MM.1S (cell line): ENCODE data around the gene TMEM215.

Experiments
- DNase-seq: peaks from one replicate; pipeline ENCODE4 v3.0.0-alpha.2; 2015
- H2AFZ ChIP-seq: fragments of 300-600 bp; sonication (generic); 2 replicates; pipeline ENCODE4 v1.6.0; 2016; ENCODE audit warnings: antibody characterized with exemption, low read length
- H3F3A ChIP-seq: fragments of 300-600 bp; sonication (generic); 2 replicates; pipeline ENCODE4 v1.6.1; 2016; ENCODE audit warnings: mild to moderate bottlenecking, antibody characterized with exemption, low read length, moderate library complexity, mixed read lengths; ENCODE audit not compliant: insufficient read depth
- H3K27ac ChIP-seq: fragments of 300-600 bp; sonication (generic); 2 replicates; pipeline ENCODE4 v1.5.1; 2016; ENCODE audit warnings: mild to moderate bottlenecking, low read length
- H3K27me3 ChIP-seq: fragments of 300-600 bp; sonication (generic); replicated peaks from 2 replicates; pipeline ENCODE4 v1.6.0; 2016; ENCODE audit warnings: low read length; ENCODE audit not compliant: insufficient read depth
- H3K36me3 ChIP-seq: fragments of 300-600 bp; sonication (generic); replicated peaks from 2 replicates; pipeline ENCODE4 v1.6.1; 2016; ENCODE audit warnings: mild to moderate bottlenecking, low read length, mixed read lengths; ENCODE audit not compliant: insufficient read depth
- H3K4me1 ChIP-seq: fragments of 300-600 bp; sonication (generic); 2 replicates; pipeline ENCODE4 v1.6.1; 2016; ENCODE audit warnings: low read length, mixed read lengths
- H3K4me2 ChIP-seq: fragments of 300-600 bp; sonication (generic); 2 replicates; pipeline ENCODE4 v1.6.0; 2016; ENCODE audit warnings: low read depth, low read length
- H3K4me3 ChIP-seq: fragments of 300-600 bp; sonication (generic); 2 replicates; pipeline ENCODE4 v1.5.1; 2016; ENCODE audit warnings: low read length, mixed read lengths
- H3K79me2 ChIP-seq: fragments of 300-600 bp; sonication (generic); 2 replicates; pipeline ENCODE4 v1.6.1; 2016; ENCODE audit warnings: mixed run types, low read length, mixed read lengths
- H3K9ac ChIP-seq: fragments of 300-600 bp; sonication (generic); 2 replicates; pipeline ENCODE4 v1.6.1; 2016; ENCODE audit warnings: low read length, mixed read lengths
- H3K9me2 ChIP-seq: fragments of 300-600 bp; sonication (generic); replicated peaks from 2 replicates; pipeline ENCODE4 v1.6.1; 2016; ENCODE audit warnings: mild to moderate bottlenecking, low read length, mixed read lengths; ENCODE audit not compliant: insufficient read depth
- H3K9me3 ChIP-seq: fragments of 300-600 bp; sonication (generic); replicated peaks from 2 replicates; pipeline ENCODE4 v1.6.1; 2016; ENCODE audit warnings: mild to moderate bottlenecking, low read length, mixed read lengths; ENCODE audit not compliant: insufficient read depth
- H4K20me1 ChIP-seq: fragments of 300-600 bp; sonication (generic); 2 replicates; pipeline ENCODE4 v1.6.1; 2016; ENCODE audit warnings: mild to moderate bottlenecking, low read length, moderate library complexity, mixed read lengths; ENCODE audit not compliant: insufficient read depth
- EZH2 ChIP-seq: fragments of 300-600 bp; sonication (generic); optimal IDR thresholded peaks from 2 replicates; pipeline ENCODE3; 2017; ENCODE audit warnings: low read depth, mild to moderate bottlenecking, antibody characterized with exemption, low read length, mixed read lengths
- EZH2phosphoT487 ChIP-seq: fragments of 300-600 bp; sonication (generic); IDR thresholded peaks from 2 replicates; pipeline ENCODE4 v1.6.1; 2018; ENCODE audit warnings: antibody characterized with exemption, low read length
- TF ChIP-seq, protein P1 (sequence below): fragments of 300-600 bp; sonication (generic); IDR thresholded peaks from 2 replicates; pipeline ENCODE4 v1.5.1; 2016; ENCODE audit warnings: antibody characterized with exemption, low read length, mixed read lengths

Gene TMEM215, protein sequence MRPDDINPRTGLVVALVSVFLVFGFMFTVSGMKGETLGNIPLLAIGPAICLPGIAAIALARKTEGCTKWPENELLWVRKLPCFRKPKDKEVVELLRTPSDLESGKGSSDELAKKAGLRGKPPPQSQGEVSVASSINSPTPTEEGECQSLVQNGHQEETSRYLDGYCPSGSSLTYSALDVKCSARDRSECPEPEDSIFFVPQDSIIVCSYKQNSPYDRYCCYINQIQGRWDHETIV

DNA sequence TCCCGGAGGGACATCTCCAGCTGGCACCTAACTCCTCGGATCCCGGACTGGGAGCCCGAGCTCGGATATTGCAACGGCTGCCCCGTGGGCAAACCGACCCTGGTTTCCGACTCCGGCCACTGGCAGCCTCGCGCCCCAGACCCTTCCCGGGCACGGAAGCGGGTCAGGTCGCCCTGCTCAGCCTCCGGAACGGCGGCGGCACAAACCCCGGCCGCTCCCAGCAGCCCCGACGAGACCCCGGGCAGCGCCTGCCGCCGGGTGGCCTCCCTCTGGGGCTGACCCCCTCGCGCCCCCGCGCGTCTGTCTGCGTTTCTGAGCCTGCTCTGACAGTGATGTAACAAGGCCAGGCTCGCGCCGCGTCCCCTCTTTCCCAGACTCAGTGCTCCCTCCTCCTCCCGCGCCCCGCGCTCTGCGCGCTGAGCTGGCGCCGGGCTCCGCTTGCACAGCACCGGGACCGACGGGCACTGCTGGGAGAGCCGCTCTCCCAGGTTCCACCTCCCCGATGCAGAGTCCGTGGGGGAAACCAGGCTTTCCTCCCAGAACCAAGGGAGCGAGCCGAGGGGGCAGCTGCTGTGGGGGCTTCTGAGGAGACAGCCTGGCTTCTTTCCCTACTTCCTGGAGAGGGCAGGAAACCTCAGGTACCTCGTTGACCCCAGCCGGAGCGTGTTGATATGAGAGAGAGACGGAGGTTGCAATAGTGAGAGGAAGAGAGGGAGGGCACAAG lies at the start of gene TMEM215:
TSS of gene TMEM215 (plus strand) at position 373 of the 724 bp plus-strand sequence. CDS start 644 bp downstream, outside the sequence.
- Histone ChIP-seq H4K20me1 (no peaks in the 10 kb centered on the region), H3K27ac (no peak within 1 kb of the TSS), H2AFZ (peak within 1 kb of the TSS; percentile 14; the same call in 1 of the 2 replicates), H3K9ac (no peak within 1 kb of the TSS), H3K27me3 (no peaks in the 10 kb centered on the region), H3K4me3 (no peak within 1 kb of the TSS), H3K36me3 (no peaks in the 10 kb centered on the region), H3K4me2 (no peak within 1 kb of the TSS), H3K4me1 (no peaks in the 10 kb centered on the region), H3K9me3 (no peaks in the 10 kb centered on the region), H3K9me2 (no peaks in the 10 kb centered on the region), H3F3A (no peaks in the 10 kb centered on the region), H3K79me2 (no peaks in the 10 kb centered on the region)
- no peak for DNase-seq
- TF ChIP-seq, protein P1, sequence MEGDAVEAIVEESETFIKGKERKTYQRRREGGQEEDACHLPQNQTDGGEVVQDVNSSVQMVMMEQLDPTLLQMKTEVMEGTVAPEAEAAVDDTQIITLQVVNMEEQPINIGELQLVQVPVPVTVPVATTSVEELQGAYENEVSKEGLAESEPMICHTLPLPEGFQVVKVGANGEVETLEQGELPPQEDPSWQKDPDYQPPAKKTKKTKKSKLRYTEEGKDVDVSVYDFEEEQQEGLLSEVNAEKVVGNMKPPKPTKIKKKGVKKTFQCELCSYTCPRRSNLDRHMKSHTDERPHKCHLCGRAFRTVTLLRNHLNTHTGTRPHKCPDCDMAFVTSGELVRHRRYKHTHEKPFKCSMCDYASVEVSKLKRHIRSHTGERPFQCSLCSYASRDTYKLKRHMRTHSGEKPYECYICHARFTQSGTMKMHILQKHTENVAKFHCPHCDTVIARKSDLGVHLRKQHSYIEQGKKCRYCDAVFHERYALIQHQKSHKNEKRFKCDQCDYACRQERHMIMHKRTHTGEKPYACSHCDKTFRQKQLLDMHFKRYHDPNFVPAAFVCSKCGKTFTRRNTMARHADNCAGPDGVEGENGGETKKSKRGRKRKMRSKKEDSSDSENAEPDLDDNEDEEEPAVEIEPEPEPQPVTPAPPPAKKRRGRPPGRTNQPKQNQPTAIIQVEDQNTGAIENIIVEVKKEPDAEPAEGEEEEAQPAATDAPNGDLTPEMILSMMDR: no peak
- TF ChIP-seq EZH2 (no peak), EZH2phosphoT487 (no peak)

DNA sequence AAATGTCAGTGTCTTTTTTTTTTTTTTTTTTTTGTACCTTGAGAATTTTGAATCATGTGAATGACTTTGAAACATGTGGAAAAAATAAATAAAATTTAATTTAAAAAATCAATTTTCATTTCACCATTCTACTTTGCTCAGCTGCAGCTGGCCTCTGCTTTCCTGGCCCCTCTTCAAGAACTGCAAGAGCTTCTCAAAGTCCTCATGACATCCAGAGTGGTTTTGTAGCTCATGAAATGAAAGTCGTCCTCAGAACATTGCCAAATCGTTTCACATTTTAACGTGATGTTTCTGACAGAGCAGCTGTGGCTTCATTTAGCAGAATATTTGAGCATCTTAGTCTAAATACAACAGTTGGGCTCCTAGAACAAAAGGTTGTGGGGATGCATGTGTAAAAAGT lies 47.9 kb upstream of the TMEM215 start:
- TF ChIP-seq EZH2: no peak
- Histone ChIP-seq H2AFZ (no peak overlapping the region), H3K79me2 (no peaks in the 10 kb centered on the region), H3K9me3 (no peaks in the 10 kb centered on the region), H3K27me3 (no peaks in the 10 kb centered on the region), H3K4me3 (no peak overlapping the region), H3K4me2 (no peak overlapping the region), H4K20me1 (no peaks in the 10 kb centered on the region), H3K4me1 (no peaks in the 10 kb centered on the region), H3K9ac (no peak overlapping the region), H3K36me3 (no peaks in the 10 kb centered on the region), H3F3A (no peaks in the 10 kb centered on the region), H3K27ac (no peak overlapping the region), H3K9me2 (no peaks in the 10 kb centered on the region)
- DNase-seq: no peak

DNA sequence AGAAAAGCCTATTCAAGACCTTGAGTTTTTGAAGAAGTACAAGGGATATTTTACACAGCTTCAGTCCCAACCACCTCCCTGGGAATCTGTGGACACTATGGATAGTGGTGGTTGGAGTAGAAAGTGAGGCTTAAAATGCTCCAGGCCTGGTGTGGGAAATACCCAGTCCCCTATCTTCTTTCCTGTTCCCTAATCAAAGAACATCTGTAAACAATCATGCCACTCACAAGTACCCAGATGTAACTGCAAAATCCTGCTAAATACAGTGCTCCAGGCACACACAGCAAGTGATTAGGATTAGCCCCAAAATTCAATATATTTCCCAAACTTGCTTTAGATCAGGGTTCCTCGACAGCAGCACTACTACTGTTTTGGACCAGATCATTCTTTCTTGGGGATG lies 46.0 kb upstream of the TMEM215 start:
- no peak for DNase-seq
- no peaks in the 10 kb centered on the region for H3K36me3 ChIP-seq
- H3K4me3 ChIP-seq: no peak overlapping the region
- H3K9ac ChIP-seq: no peak overlapping the region
- H3K4me2 ChIP-seq: no peak overlapping the region
- TF ChIP-seq EZH2phosphoT487: no peak
- TF ChIP-seq, protein P1: no peak
- TF ChIP-seq EZH2: no peak
- H3F3A ChIP-seq: no peaks in the 10 kb centered on the region
- H3K27me3 ChIP-seq: no peaks in the 10 kb centered on the region
- H2AFZ ChIP-seq: no peak overlapping the region
- no peaks in the 10 kb centered on the region for H3K9me2 ChIP-seq
- no peaks in the 10 kb centered on the region for H4K20me1 ChIP-seq
- H3K4me1 ChIP-seq: no peaks in the 10 kb centered on the region
- H3K79me2 ChIP-seq: no peaks in the 10 kb centered on the region
- H3K27ac ChIP-seq: no peak overlapping the region
- no peaks in the 10 kb centered on the region for H3K9me3 ChIP-seq
